CD4-positive, alpha-beta T cell treated with Interleukin-6 at 100 ng/mL for 8 hours (primary cell): ENCODE results near the gene SMARCA2.

Experiments used
- DNase-seq: peaks from one replicate; pipeline ENCODE4 v3.0.0-alpha.2; 2020; ENCODE audit warnings: mixed read lengths, low spot score

The SMARCA2 gene

DNA sequence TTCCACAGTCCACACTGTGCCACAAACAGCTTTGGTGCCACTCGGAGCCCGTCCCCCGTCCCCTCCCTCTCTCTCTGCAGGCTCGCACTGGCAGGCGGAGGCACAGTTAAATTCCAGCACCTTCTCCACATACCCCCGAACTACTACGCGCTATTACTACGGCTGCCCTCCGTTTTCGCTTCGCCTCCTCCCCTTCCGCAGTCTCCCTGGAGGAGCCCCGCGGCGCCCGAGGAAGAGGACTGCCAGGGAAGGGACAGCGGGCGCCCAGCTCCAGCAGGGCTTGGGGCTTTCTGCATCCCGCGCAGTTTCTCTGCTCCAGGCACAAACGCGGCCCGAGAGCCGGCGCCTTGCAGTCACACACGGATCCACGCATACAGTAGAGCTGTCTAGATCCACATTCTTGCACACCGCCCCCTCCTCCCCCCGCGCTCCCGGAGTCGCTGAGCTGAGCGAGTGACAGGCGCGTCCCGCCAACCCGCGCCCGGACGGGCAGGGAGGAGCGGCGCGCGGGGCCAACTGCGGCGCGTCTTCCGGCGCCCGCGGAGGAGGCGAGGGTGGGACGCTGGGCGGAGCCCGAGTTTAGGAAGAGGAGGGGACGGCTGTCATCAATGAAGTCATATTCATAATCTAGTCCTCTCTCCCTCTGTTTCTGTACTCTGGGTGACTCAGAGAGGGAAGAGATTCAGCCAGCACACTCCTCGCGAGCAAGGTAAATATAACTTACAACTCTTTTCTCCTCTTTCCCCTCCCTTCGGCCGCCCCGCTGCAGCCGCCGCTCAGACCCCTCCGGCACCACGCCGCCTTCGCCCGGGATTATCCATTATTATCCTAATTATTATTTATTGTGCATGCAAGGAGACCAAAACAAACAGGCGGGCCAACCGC, at the start of gene SMARCA2:
Gene SMARCA2, plus strand, starts transcription at position 652 of the 885 bp plus-strand sequence. CDS start 13,676 bp downstream, outside the sequence.
- DNase-seq: peak; percentile 96

DNA sequence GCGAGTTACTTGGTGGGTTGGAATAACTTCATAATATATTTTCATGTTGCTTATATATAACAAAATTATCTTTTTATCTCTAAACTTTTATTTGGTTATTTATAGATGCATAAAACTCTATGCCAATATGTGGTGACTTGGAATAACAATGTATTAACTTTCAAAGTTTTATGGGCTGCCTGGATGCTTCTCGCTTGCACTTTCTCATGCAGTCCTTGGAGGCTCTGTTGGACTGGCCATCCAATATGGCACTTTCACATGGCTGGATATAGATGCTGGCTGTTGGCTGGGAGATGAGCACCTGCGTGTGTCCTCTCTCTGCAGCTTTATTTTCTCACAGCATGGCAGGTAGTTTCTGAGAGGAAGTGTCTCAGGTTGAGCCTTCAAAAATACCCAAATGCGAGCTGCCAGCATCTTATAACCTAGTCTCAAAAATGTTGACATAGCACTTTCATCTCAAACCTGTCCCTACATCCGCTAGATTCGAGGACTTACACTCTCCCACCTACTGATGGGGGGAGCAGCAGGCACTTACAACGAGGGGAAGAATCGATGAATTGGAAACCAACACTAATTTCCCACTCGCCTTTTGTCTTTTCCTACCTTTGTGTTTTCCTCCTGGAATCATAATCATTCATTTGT, 48.3 kb upstream of the SMARCA2 start:
- DNase-seq: no peak

DNA sequence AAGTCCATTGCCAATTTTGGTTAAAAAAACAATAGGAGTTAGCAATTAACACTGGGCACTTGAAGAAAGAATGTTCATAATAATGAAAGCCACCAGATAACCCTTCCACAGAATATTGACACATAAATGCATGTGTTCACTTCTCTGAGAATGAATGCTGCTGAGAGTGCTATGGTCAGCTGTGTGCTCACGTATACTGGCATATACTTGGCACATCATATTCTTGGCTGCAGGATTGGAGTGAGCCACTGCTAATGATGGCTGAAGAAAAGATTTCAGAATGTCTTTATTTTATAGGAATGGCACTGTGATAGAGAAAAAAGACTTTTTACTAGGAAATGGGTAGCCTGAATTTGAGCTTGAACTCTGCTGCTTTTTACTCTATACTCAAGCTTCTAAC, 46.0 kb upstream of the SMARCA2 start:
- no peak for DNase-seq

DNA sequence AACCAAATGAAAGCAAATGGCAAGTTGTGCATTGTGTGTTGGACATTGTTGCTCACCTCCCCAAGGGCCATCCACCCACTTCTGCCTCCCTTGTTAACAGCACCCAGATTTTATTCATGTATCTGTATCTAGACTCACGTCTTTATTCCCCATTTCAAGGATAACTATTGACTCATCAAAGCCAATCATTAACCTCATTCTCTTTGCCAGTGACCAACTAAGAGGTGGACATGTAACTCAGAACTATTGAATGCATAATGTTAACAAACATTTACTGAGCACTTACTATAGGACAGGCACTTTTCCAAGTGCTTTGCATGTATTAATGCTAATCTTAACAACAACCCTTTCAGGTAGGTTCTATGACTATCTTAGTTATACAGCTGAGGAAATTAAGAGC, 45.2 kb upstream of the SMARCA2 start:
- no peak for DNase-seq

GRCh38 chr9:1972672-1973071, 42.5 kb upstream of the SMARCA2 start:
- DNase-seq: no peak

DNA sequence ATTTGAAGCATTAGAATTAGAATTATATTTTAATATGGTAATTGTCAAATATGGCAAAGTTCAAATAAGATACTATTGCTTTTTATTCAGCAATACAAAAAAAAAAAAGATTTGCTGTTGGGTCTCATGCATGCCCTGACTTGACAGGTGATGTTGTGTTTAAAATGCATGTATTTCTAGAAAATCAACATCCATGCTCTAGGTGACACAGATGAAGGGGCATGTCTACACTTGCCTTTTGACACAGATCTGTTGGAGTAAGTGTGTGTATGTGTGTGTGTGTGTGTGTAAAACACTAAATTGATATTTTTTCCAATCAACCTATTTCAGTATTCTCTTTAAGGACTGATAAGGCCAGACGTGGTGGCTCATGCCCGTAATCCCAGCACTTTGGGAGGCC, 38.1 kb upstream of the SMARCA2 start:
- DNase-seq: no peak

- DNase-seq: no peak
These were observed 36.2 kb upstream of the SMARCA2 start for GRCh38 chr9:1978941-1979340.

DNA sequence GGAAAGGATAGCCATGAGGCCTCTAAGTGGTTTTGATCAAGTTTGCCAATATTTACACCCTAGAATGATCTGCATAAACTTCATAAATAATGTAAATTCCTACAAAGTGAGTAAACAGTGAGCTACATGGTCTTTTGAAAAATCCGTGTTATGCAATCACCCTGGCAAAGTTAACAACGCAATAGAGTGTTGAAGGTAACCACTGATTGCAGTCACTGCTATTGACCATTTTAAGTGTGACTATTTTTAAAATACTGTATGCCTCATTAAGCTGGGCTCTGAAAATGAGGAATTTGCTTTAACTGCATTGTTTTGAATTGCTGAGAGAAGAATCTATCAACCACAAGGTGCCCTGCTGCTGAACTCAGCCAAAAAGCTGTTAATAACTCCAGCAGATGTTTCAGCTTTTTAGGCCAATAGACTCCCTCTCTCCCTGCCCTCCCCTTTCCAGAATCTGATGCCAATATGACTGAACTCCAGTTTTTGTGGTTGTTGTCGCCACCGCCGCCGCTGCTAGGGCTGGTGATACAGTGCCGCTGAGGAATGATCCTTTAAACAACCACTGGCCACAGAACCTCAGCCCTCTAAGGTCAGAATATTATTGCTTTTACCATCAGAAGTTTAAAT, 35.3 kb upstream of the SMARCA2 start:
- DNase-seq: no peak

- no peak for DNase-seq
These were observed 34.8 kb upstream of the SMARCA2 start for GRCh38 chr9:1980387-1980786.

DNA sequence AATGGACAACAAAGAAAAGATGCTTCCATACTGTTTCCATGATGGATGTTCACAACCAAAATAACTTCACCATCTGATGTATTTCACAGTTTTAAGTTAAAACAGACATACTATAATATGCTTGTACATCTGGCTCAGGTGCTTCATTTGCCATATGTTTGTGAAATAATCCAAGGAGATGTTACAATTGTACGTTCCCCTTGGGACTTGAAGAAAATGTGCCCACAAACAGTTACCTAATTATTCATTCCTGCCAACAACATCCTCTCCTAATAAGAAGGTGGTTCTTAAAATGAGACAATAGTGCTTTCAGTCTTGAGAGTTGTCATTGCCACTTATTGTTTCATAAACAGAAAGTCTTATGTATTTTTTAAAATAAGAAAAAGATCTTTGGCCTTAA, 33.1 kb upstream of the SMARCA2 start:
- DNase-seq: no peak

DNA sequence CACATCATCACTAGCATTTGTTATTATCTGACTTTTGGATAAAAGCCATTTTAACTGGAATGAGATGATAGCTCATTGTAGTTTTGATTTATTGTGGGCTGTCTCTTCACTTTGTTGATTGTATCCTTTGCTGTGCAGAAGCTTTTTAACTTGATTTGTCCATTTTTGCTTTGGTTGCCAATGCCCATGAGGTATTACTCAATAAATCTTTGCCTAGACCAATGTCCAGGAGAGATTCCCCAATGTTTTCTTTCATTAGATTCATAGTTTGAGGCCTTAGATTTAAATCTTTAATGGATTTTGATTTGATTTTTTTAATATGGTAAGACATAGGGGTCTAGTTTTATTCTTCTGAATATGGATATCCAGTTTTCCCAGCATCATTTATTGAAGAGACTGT, 28.8 kb upstream of the SMARCA2 start:
- no peak for DNase-seq

- DNase-seq: no peak
These were observed 25.6 kb upstream of the SMARCA2 start for GRCh38 chr9:1989500-1989899.

DNA sequence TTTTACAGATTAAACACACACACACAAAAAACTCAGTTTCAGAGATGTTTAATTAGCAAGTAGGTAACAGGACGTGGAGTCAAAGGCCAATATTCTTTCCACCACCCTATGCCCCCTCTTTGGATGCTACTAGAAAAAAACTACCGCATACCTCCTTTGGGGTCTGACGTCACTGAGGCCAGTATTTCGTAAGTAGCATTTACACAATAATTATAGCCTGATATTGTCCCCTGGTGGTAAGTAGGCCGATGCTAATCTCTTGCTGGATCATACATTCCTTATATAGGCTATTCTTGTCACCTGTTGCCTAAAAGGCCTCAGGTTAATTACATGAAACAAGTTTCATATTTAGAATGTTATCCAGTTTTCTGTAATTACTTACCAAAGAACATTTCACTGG, 21.0 kb upstream of the SMARCA2 start:
- no peak for DNase-seq

DNA sequence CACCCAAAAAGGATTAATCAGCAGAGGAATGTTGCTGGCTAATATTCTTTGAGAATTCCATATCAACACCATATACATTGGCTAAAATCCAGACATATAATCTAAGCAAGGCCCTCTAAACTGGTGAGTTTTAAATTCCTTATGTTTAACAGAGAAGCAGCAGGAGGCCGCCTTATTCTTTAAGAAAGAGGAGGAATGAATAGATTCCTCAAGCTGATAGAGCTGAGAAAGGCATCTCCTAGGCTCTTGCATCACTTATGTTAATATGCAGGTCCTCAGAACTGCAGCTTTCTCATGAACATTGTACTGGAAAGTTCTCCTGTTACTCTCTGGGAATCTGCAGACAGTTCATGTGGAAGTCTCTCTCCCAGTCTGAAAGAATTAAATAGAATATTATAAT, 20.1 kb upstream of the SMARCA2 start:
- no peak for DNase-seq

- no peak for DNase-seq
These were observed 19.0 kb upstream of the SMARCA2 start for GRCh38 chr9:1996156-1996555.

DNA sequence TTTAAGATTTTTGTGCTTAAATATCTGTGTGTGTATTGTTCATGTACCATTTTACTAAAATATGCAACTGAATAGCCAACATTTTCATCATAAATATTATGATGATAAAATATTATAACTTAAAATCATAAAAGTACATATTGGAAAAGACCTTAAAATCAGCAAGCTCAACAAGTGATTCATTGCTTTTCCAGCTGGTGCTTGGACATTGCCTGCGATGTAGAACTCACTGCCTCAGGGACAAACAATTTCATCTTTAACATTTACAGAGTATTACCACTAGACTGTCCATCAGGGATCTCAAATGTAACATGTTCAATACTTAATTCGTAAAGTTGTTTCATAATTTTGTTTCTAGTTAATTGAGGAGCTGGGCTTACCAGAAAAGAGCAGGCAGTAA, 17.5 kb upstream of the SMARCA2 start:
- DNase-seq: no peak

GRCh38 chr9:1998111-1998510, 17.0 kb upstream of the SMARCA2 start:
- no peak for DNase-seq

DNA sequence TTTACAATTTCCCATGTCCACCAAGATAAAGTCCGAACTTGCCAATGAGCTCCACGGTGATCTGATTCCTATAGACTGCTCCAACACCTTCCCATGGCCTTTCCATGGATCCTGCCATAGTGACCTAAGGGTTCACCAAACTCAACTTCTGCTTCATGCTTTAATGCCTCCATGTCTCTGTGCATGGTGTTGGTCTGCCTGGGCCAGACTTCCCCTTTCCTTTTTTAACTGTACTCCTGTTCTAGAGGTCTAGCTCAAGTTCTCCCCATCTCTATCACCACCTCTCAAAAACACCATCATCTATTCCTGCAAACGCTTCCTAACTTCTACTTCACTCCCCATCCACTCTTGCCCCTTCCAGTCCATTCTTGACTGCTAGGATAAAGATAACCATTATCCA, 14.8 kb upstream of the SMARCA2 start:
- no peak for DNase-seq

DNA sequence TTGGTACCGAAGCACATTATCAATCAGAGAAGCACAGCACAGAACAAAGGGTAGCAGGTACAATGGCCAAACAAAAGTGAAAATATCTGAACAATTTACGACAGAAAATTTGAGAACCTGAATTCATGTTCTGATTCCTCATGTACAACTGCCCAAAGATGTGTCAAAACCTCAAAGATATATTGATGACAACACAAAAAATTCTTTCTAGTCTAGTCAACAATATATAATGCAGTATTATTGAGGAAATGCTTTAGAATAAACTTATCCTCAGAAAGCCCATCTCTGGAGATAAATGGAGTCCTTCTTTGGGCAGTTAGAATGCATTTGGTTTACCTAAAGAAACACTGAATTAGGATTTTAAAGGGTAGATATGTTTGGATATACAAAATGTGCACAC, 6.8 kb upstream of the SMARCA2 start:
- DNase-seq: no peak

DNA sequence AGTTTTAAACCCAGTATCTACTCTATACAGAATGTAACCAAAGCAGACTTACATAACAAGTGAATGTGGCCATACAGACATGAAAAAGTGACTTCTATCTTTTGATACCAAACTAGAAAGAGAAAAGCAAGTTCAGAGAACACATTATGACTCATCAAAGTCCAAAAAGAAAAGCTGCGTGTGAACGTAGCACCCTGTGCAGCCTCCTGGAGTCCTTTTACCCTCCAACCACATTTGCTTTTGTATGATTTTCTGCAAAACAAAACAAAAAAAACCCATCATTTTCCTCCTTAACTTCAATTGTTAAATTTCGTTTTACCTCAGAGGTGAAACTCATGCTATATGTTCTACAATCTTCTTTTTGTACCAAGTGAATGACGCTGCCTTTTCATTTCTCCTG, 2.8 kb upstream of the SMARCA2 start:
- no peak for DNase-seq

GRCh38 chr9:2013743-2014475, 1.2 kb upstream of the SMARCA2 start:
- no peak for DNase-seq
